ENCODE measurements around the gene FAM181B. TPM values are rescaled to one million over a fixed set of nuclear protein-coding genes. Genes with fewer than 3 reads are reported as not detected.

Gene FAM181B
- total RNA-seq, 5 donors from 2014 or later (not counting 1 experiment from before 2014, with no cell fraction given), result 0.18 TPM; not detected in 4

GRCh38 chr11:82680252-82680651, 53.4 kb downstream of the FAM181B start:
- no peak for ATAC-seq (replicated peaks in 1 of 4)
- Mint-ChIP-seq H3K9me3 (peaks cover 3 to 14% (median 4%) of the 10 kb centered on the region in 3 donors), H3K36me3 (no peaks in the 10 kb centered on the region), H3K4me3 (no peak overlapping the region), H3K4me1 (peaks cover 0 to 8% (median 4%) of the 10 kb centered on the region in 3 donors), H3K27ac (no peak overlapping the region), H3K27me3 (peaks cover 11 to 24% of the 10 kb centered on the region in 2 donors)
- no CpG with 5 or more reads among the region's 1 CpG for whole genome bisulfite sequencing (ENCODE audit: insufficient coverage)
- Histone ChIP-seq H3K27me3 (replicated peaks in 1 of 2; ENCODE audit: control insufficient read depth in 2 of 2, extremely low read depth in 1 of 2, insufficient read depth in 2 of 2, low read length in 1 of 2) (peaks cover 0 to 3% of the 10 kb centered on the region in 2 experiments), H3K9me3 (no peaks in the 10 kb centered on the region), H3K4me1 (ENCODE audit: control insufficient read depth in 1 of 2, extremely low read depth in 1 of 2, insufficient read depth in 2 of 2, low read length in 2 of 2) (no peaks in the 10 kb centered on the region), H3K36me3 (ENCODE audit: control insufficient read depth in 2 of 2, extremely low read depth in 1 of 2, insufficient read depth in 1 of 2, low read length in 1 of 2) (no peaks in the 10 kb centered on the region), H3K27ac (ENCODE audit: low read length) (no peak overlapping the region), H3K4me3 (ENCODE audit: control insufficient read depth in 1 of 2, extremely low read depth in 1 of 2, low read length in 1 of 2) (no peak overlapping the region)
- ChIA-PET POLR2A (no interaction called here), CTCF (interaction anchor here in 1 of 2 donors (1.5 kb wide), 1 partner anchor 15 kb away, joined by 6 read pairs; no protein-coding TSS in a partner anchor)
- no peak for DNase-seq

Other genes with a start within 250 kb of the FAM181B start
- gene PRCP, start 166.6 kb upstream of the FAM181B start, total RNA-seq, result 10 to 100 TPM; 18.1 to 22.7 (median 20.2) TPM
- gene DDIAS, start 167.9 kb upstream of the FAM181B start, total RNA-seq, result 1 to 10 TPM in 3 of 5 donors, under 1 TPM in 2; 0.55 to 1.9 (median 1.3) TPM